ENCODE results near the gene STAM2. TPM values are rescaled to one million over a fixed set of nuclear protein-coding genes. Genes with fewer than 3 reads are reported as not detected.
"Not testable (repeated sequence)": the region's sequence is repeated elsewhere in the genome, so short reads cannot be mapped to it uniquely, and the experiment has no call there.

Gene STAM2
- total and polyA plus RNA-seq, 8 donors, result 34.2 to 47.6 (median 41.8) TPM

- intact Hi-C loops (cut with DNase I), result no loop called here
- no peak for DNase-seq
- Histone ChIP-seq H3K36me3 (no peaks in the 10 kb centered on the region), H3K27ac (no peak overlapping the region), H3K9me3 (no peaks in the 10 kb centered on the region), H3K4me1 (peaks cover 0 to 12% of the 10 kb centered on the region in 2 donors), H3K27me3 (no peaks in the 10 kb centered on the region), H3K4me3 (no peak overlapping the region)
- no peak for ATAC-seq
- TF ChIP-seq CTCF (IDR thresholded peaks at IDR 0.05), result no peak
These were observed 43.7 kb upstream of the STAM2 start for GRCh38 chr2:152219077-152219828.

GRCh38 chr2:152201466-152201830, 25.9 kb upstream of the STAM2 start:
- TF ChIP-seq CTCF (IDR thresholded peaks at IDR 0.05), result no peak
- Histone ChIP-seq H3K27ac (no peak overlapping the region), H3K36me3 (no peaks in the 10 kb centered on the region), H3K27me3 (no peaks in the 10 kb centered on the region), H3K4me3 (no peak overlapping the region), H3K4me1 (peaks cover 4 to 9% of the 10 kb centered on the region in 2 donors), H3K9me3 (no peaks in the 10 kb centered on the region)
- no peak for DNase-seq
- ATAC-seq, result no peak
- intact Hi-C loops (cut with DNase I), result no loop called here

GRCh38 chr2:152200565-152201465, 25.3 kb upstream of the STAM2 start:
- intact Hi-C loops (cut with DNase I), result no loop called here
- no peak overlapping the region for H3K4me3 ChIP-seq
- H3K27me3 ChIP-seq, result no peaks in the 10 kb centered on the region
- no peaks in the 10 kb centered on the region for H3K9me3 ChIP-seq
- peak; percentile 100 for ATAC-seq
- no peaks in the 10 kb centered on the region for H3K36me3 ChIP-seq
- no peak for TF ChIP-seq CTCF (IDR thresholded peaks at IDR 0.05)
- no peak overlapping the region for H3K27ac ChIP-seq
- DNase-seq, result peak in 2 of 4 donors; percentile 86 to 91
- H3K4me1 ChIP-seq, result peaks cover 4 to 9% of the 10 kb centered on the region in 2 donors

DNA sequence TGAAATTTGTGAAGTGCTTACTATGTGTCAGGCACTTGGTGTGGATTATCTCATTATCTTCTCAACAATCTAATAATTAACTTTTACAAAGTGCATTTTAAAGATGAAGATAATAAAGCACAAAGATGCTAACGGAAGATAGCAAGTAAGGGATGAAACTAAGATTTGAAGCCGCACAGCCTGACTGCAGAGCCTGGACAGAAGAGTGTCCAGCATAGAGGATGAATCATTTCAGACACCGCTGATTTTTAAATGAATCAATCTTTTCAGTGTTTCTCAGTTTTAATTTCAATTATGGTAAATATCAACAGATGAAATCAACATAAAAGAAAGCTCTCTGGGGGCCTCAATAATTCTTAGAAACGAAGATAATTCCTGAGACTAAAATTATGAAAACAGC, 24.5 kb upstream of the STAM2 start:
- H3K9me3 ChIP-seq, result no peaks in the 10 kb centered on the region
- H3K27me3 ChIP-seq, result no peaks in the 10 kb centered on the region
- no peak for DNase-seq
- H3K4me3 ChIP-seq, result no peak overlapping the region
- H3K36me3 ChIP-seq, result no peaks in the 10 kb centered on the region
- peaks cover 4 to 9% of the 10 kb centered on the region in 2 donors for H3K4me1 ChIP-seq
- TF ChIP-seq CTCF (IDR thresholded peaks at IDR 0.05), result no peak
- no peak overlapping the region for H3K27ac ChIP-seq
- no peak for ATAC-seq
- intact Hi-C loops (cut with DNase I), result no loop called here

DNA sequence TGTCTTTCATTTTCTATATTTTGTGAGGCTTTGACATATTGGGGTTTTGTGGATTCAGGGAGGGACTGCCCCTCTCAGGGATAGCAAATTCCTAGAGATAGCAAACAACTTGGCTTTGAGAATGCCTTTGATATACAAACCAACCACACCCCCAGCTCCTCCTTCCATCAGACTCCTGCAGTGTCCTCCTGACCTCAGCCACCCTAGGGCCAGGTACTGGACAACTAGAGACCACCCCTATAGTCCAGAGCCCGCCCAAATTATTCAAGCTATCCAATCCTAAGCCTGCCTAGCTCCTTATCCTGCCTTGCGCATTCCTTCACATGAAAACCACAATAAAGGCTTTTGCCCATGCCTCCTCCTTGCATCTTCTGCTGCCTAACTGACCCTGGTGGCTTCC, 22.9 kb upstream of the STAM2 start:
- peaks cover 4 to 9% of the 10 kb centered on the region in 2 donors for H3K4me1 ChIP-seq
- H3K27ac ChIP-seq, result no peak overlapping the region
- TF ChIP-seq CTCF (IDR thresholded peaks at IDR 0.05), result no peak
- DNase-seq (no peak), ATAC-seq (no peak)
- H3K36me3 ChIP-seq, result no peaks in the 10 kb centered on the region
- intact Hi-C loops (cut with DNase I), result no loop called here
- H3K4me3 ChIP-seq, result no peak overlapping the region
- H3K9me3 ChIP-seq, result no peaks in the 10 kb centered on the region
- H3K27me3 ChIP-seq, result no peaks in the 10 kb centered on the region

DNA sequence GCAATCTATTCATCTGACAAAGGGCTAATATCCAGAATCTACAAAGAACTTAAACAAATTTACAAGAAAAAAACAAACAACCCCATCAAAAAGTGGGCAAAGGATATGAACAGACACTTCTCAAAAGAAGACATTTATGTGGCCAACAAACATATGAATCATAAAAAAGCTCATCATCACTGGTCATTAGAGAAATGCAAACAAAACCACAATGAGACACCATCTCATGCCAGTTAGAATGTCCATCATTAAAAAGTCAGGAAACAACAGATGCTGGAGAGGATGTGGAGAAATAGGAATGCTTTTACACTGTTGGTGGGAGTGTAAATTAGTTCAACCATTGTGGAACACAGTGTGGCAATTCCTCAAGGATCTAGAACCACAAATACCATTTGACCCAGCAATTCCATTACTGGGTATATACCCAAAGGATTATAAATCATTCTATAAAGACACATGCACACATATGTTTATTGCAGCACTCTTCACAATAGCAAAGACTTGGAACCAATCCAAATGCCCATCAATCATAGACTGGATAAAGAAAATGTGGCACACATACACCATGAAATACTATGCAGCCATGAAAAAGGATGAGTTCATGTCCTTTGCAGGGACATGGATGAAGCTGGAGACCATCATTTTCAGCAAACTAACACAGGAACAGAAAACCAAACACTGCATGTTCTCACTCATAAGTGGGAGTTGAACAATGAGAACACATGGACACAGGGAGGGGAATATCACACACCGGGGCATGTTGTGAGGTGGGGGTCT, 22.1 kb upstream of the STAM2 start:
- H3K36me3 ChIP-seq; H3K4me3 ChIP-seq; H3K9me3 ChIP-seq; H3K27ac ChIP-seq; H3K27me3 ChIP-seq; ATAC-seq; H3K4me1 ChIP-seq; DNase-seq; intact Hi-C loops (cut with DNase I): not testable (repeated sequence)

Data from left lung (tissue), 10 donors.